ENCODE results near the gene VSTM2A.

- TF ChIP-seq EZH2 (IDR thresholded peaks at IDR 0.05; ENCODE audit: insufficient read depth, low read length) (no peak), CTCF (IDR thresholded peaks at IDR 0.05; ENCODE audit: insufficient read depth, low read depth, low read length) (no peak)
Observed at GRCh38 chr7:54544149-54544526, 2.0 kb downstream of the VSTM2A start.

Measured in astrocyte (in vitro differentiated cells and primary cell).